Suprapubic skin (tissue), 4 donors: ENCODE data around the gene HOXA7. TPM values are rescaled to one million over a fixed set of nuclear protein-coding genes. Genes with fewer than 3 reads are reported as not detected.

Source experiments
- DNase-seq, 2 donors: peaks; one replicate each; pipeline ENCODE4 v3.0.0-alpha.2; 2019; ENCODE audit warnings: low spot score in 2 of 2
- H3K27ac ChIP-seq: fragments of 200-600 bp; sonication (generic); one replicate; pipeline ENCODE4 v1.5.1; 2019
- H3K27me3 ChIP-seq: fragments of 200-600 bp; sonication (generic); one replicate; pipeline ENCODE4 v1.5.1; 2019
- H3K36me3 ChIP-seq: fragments of 200-600 bp; sonication (generic); one replicate; pipeline ENCODE4 v1.5.1; 2019
- H3K4me1 ChIP-seq: fragments of 200-600 bp; sonication (generic); one replicate; pipeline ENCODE4 v1.5.1; 2019
- H3K4me3 ChIP-seq: fragments of 200-600 bp; sonication (generic); one replicate; pipeline ENCODE4 v1.5.1; 2019; ENCODE audit warnings: mild to moderate bottlenecking
- H3K9me3 ChIP-seq: fragments of 200-600 bp; sonication (generic); one replicate; pipeline ENCODE4 v1.5.1; 2019
- CTCF ChIP-seq, 2 donors: fragments of 200-600 bp in 1 of 2; fragments of 450-650 bp in 1 of 2; sonication (generic) in 1 of 2; IDR thresholded peaks; one replicate each; pipeline ENCODE4 v1.5.1; 2016 to 2019; ENCODE audit warnings: antibody characterized with exemption in 2 of 2, mild to moderate bottlenecking in 1 of 2, moderate library complexity in 1 of 2
- EP300 ChIP-seq: sonication (generic); formaldehyde crosslinking; IDR thresholded peaks from one replicate; pipeline ENCODE4 v1.6.1; 2017; ENCODE audit warnings: antibody characterized with exemption
- POLR2A ChIP-seq, 2 donors: fragments of 450-650 bp; IDR thresholded peaks; one replicate each; pipeline ENCODE4 v1.6.1; 2017; ENCODE audit warnings: antibody characterized with exemption in 2 of 2, mild to moderate bottlenecking in 2 of 2, moderate library complexity in 2 of 2
- POLR2AphosphoS5 ChIP-seq, 3 donors: sonication (generic); formaldehyde crosslinking; IDR thresholded peaks; one replicate each; pipeline ENCODE4 v1.6.1; 2017; ENCODE audit warnings: antibody characterized with exemption in 3 of 3
- WGBS: methylation state at CpG from one replicate; pipeline ENCODE4 v1.1.5; 2018; 5-methylcytosine and 5-hydroxymethylcytosine counted together
- total RNA-seq, 4 donors: library from RNA; depleted of rRNA; stranded (reverse); fragments of >200 nt; gene quantifications; one replicate each; pipeline ENCODE4 v1.1.0, GENCODE V29; 2016

Gene HOXA7
- total RNA-seq, 4 donors from 2014 or later: 14.8 to 23.6 (median 17.5) TPM

- peaks cover 96% of the 10 kb centered on the region for H3K4me1 ChIP-seq
- under 1% methylated on average over 39 of the region's 53 CpGs for WGBS
These were observed 4.3 kb downstream of the HOXA7 start, which contains the start of gene HOXA3 for GRCh38 chr7:27151931-27152815. Gene HOXA3, minus strand, starts transcription at chr7:27152583. Its CDS starts 41,943 bp downstream, at chr7:27110640.

DNA sequence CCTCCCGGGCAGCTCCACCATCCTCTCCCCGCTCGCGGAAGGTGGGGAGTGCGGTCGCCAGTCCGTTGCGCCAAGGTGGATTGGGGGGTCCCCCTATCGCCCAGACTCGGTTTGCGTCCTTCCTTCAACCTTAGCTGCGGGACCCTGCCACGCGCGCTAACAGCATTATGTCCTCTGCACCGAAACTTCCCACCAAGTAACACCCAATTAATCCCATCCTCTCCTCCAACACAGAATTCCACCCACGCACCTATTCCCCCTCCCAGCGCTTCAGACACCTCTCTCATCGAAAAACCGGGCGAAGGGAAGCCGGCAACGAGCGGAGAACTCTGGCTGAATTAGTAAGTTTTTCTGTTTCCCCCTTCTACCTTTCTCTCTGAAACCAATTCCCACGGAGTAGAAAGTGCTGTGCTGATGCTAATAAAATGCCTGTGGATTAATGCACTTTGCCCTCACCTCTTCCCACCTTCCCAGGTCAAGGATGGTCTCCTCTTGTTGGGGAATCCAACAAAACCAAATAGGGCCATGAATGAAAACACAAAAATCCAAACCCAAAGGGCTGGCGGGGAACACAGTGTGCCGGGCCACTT lies 5.0 kb downstream of the HOXA7 start:
- Histone ChIP-seq H3K27me3 (peaks cover 19% of the 10 kb centered on the region), H3K27ac (peak overlapping the region; percentile 97), H3K36me3 (no peaks in the 10 kb centered on the region), H3K4me1 (peaks cover 96% of the 10 kb centered on the region), H3K9me3 (no peaks in the 10 kb centered on the region), H3K4me3 (peak overlapping the region; percentile 53)
- DNase-seq: peak in 1 of 2 donors; percentile 74
- TF ChIP-seq POLR2AphosphoS5 (IDR thresholded peaks at IDR 0.05) (no peak), CTCF (IDR thresholded peaks at IDR 0.05) (no peak), EP300 (no peak), POLR2A (IDR thresholded peaks at IDR 0.05) (no peak)
- WGBS: 2% methylated on average over 19 of the region's 27 CpGs

More at GRCh38 chr7:27151931-27152815, 4.3 kb downstream of the HOXA7 start, which contains the start of gene HOXA3:
- Histone ChIP-seq H3K27ac (peak within 1 kb of the TSS; percentile 97), H3K4me3 (peak within 1 kb of the TSS; percentile 53), H3K9me3 (no peaks in the 10 kb centered on the region), H3K27me3 (peaks cover 19% of the 10 kb centered on the region), H3K36me3 (no peaks in the 10 kb centered on the region)
- peak; percentile 81 to 86 for DNase-seq
- TF ChIP-seq POLR2A (IDR thresholded peaks at IDR 0.05): peak in 1 of 2 donors; percentile 44
- no peak for TF ChIP-seq EP300
- TF ChIP-seq POLR2AphosphoS5 (IDR thresholded peaks at IDR 0.05): peak in 2 of 3 donors; percentile 1 to 85
- no peak for TF ChIP-seq CTCF (IDR thresholded peaks at IDR 0.05)

DNA sequence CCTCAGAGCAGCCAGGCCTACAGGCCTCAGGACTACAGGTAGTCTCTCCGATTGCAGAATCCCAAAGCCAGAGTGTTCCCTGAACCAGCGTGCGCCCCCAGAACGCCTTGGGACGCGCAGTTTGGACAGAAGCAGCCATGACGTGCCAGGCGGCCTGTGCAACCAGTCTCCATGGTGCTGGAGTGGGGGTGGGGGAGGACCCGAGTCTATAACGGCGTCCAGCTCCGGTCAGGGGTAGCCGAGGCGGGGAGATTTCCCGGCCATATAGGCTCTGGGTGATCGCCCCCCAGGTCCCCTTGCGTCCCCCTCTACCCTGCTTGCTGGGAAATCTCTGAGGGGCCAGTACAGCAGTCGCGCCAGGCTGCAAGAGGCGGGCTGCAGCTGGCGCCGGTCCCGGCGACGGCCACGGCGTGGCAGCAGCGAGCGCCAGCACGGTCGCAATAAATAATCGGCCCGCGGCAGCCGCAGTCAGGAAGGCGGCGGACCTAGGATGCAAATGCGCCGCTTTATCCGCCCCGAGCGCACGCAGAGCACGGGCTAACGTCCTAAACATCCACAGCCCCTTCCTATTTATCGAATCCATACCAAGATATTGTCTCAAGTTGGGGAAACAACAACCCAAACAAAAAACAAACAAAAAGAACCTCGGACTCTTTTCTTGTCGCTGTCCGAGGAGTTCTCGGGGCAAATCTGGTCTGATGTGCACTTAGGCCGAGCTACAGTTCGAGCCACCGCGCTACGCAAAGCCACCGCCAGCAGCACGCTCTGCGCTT lies 5.7 kb downstream of the HOXA7 start:
- peak overlapping the region; percentile 53 for H3K4me3 ChIP-seq
- H3K4me1 ChIP-seq: peaks cover 97% of the 10 kb centered on the region
- H3K36me3 ChIP-seq: peaks cover under 1% of the 10 kb centered on the region
- no peaks in the 10 kb centered on the region for H3K9me3 ChIP-seq
- peak; percentile 86 to 90 for DNase-seq
- 2% methylated on average over 11 of the region's 58 CpGs for WGBS
- TF ChIP-seq EP300: no peak
- TF ChIP-seq POLR2AphosphoS5 (IDR thresholded peaks at IDR 0.05): peak in 2 of 3 donors; percentile 44 to 89
- peak in 1 of 2 donors; percentile 47 for TF ChIP-seq POLR2A (IDR thresholded peaks at IDR 0.05)
- peak; percentile 56 to 95 for TF ChIP-seq CTCF (IDR thresholded peaks at IDR 0.05)
- H3K27ac ChIP-seq: peak overlapping the region; percentile 97
- peaks cover 14% of the 10 kb centered on the region for H3K27me3 ChIP-seq

DNA sequence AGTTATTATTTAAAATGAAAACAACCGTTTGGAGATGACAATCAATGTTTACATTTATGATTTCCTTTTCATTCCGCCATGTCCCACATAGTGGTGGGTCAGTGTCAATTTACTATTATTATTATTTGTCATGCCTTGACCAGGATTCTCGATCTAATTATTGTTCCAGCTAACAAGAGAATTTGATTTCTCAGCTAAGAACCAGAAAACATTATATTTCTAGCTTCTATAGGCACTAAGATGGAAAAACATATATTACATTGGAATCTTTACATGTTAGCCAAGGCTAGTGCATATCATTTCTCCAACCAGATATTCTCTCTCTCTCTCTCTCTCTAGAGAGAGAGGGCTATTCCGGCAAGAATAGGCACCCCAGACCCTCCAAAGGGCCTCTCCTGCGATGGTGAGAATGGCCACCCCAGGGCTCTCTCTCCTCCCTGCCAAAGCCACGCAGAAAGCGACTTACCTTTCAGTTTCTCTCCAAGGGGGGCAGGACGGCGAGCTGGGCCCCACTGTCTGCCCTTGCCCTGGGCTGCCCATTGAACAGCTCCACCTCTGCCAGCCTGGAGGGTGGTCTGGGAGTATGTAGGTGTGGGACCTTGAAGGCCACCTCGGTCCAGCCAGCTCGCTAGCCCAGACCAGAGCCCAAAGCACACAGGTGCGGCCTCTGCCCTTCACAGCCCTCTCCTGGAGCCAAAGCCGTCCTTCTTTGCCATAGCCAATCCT lies 6.5 kb downstream of the HOXA7 start:
- TF ChIP-seq POLR2AphosphoS5 (IDR thresholded peaks at IDR 0.05) (no peak), CTCF (IDR thresholded peaks at IDR 0.05) (no peak), POLR2A (IDR thresholded peaks at IDR 0.05) (no peak), EP300 (no peak)
- Histone ChIP-seq H3K4me1 (peaks cover 89% of the 10 kb centered on the region), H3K27me3 (peaks cover 14% of the 10 kb centered on the region), H3K4me3 (peak overlapping the region; percentile 53), H3K27ac (peak overlapping the region; percentile 97), H3K36me3 (peaks cover 8% of the 10 kb centered on the region), H3K9me3 (no peaks in the 10 kb centered on the region)
- WGBS: 32% methylated on average over 5 of the region's 13 CpGs
- peak; percentile 79 to 80 for DNase-seq
